Nephron (organoid): ENCODE data around the gene BMPER.

Experiments used
- H3K27ac Mint-ChIP-seq, 3 experiments: 2 replicates each; pipeline ENCODE4 v1.8.0; 2020; ENCODE audit warnings: mixed read lengths in 3 of 3, mild to moderate bottlenecking in 2 of 3, moderate library complexity in 1 of 3
- H3K27me3 Mint-ChIP-seq: 2 replicates; pipeline ENCODE4 v1.8.0; 2021; ENCODE audit warnings: low read depth, mild to moderate bottlenecking, moderate library complexity, mixed read lengths
- H3K36me3 Mint-ChIP-seq: 2 replicates; pipeline ENCODE4 v1.8.0; 2020; ENCODE audit warnings: low read depth, mixed read lengths
- H3K4me1 Mint-ChIP-seq: 2 replicates; pipeline ENCODE4 v1.8.0; 2020; ENCODE audit warnings: mixed read lengths
- H3K4me3 Mint-ChIP-seq, 3 experiments: 2 replicates each; pipeline ENCODE4 v1.8.0; 2020; ENCODE audit warnings: mild to moderate bottlenecking in 3 of 3, mixed read lengths in 3 of 3, moderate library complexity in 2 of 3
- H3K9me3 Mint-ChIP-seq: 2 replicates; pipeline ENCODE4 v1.8.0; 2020; ENCODE audit warnings: mixed read lengths
- CTCF ChIP-seq, 3 experiments: fragments of 200-600 bp; sonication (generic); IDR thresholded peaks; one replicate each; pipeline ENCODE4 v1.5.0; 2021; ENCODE audit warnings: antibody characterized with exemption in 3 of 3; ENCODE audit not compliant: unreplicated experiment in 3 of 3

BMPER gene

GRCh38 chr7:34137176-34137575 is 231.8 kb downstream of the BMPER start:
- no peak for TF ChIP-seq CTCF (IDR thresholded peaks at IDR 0.05; ENCODE audit: unreplicated experiment in 3 of 3)
- Mint-ChIP-seq H3K36me3 (no peaks in the 10 kb centered on the region), H3K4me1 (peaks cover 6% of the 10 kb centered on the region), H3K9me3 (no peaks in the 10 kb centered on the region), H3K27me3 (no peaks in the 10 kb centered on the region), H3K27ac (no peak overlapping the region), H3K4me3 (no peak overlapping the region)

- no peak overlapping the region for H3K27ac Mint-ChIP-seq
- H3K9me3 Mint-ChIP-seq: no peaks in the 10 kb centered on the region
- peaks cover 5% of the 10 kb centered on the region for H3K4me1 Mint-ChIP-seq
Observed at GRCh38 chr7:34138483-34138882, 233.1 kb downstream of the BMPER start.

GRCh38 chr7:34139086-34139485 is 233.7 kb downstream of the BMPER start:
- no peaks in the 10 kb centered on the region for H3K9me3 Mint-ChIP-seq
- H3K27ac Mint-ChIP-seq: no peak overlapping the region
- no peaks in the 10 kb centered on the region for H3K27me3 Mint-ChIP-seq
- no peaks in the 10 kb centered on the region for H3K4me1 Mint-ChIP-seq
- H3K36me3 Mint-ChIP-seq: no peaks in the 10 kb centered on the region
- H3K4me3 Mint-ChIP-seq: no peak overlapping the region
- no peak for TF ChIP-seq CTCF (IDR thresholded peaks at IDR 0.05; ENCODE audit: unreplicated experiment in 3 of 3)

More at GRCh38 chr7:34138483-34138882, 233.1 kb downstream of the BMPER start:
- Mint-ChIP-seq H3K4me3 (no peak overlapping the region), H3K27me3 (no peaks in the 10 kb centered on the region), H3K36me3 (no peaks in the 10 kb centered on the region)
- TF ChIP-seq CTCF (IDR thresholded peaks at IDR 0.05; ENCODE audit: unreplicated experiment in 3 of 3): no peak

- Mint-ChIP-seq H3K27ac (no peak overlapping the region), H3K4me1 (no peaks in the 10 kb centered on the region), H3K9me3 (no peaks in the 10 kb centered on the region), H3K4me3 (no peak overlapping the region), H3K36me3 (no peaks in the 10 kb centered on the region), H3K27me3 (no peaks in the 10 kb centered on the region)
- TF ChIP-seq CTCF (IDR thresholded peaks at IDR 0.05; ENCODE audit: unreplicated experiment in 3 of 3): no peak
Observed at GRCh38 chr7:34140066-34140465, 234.7 kb downstream of the BMPER start.

GRCh38 chr7:34143402-34143801 is 238.1 kb downstream of the BMPER start:
- no peak for TF ChIP-seq CTCF (IDR thresholded peaks at IDR 0.05; ENCODE audit: unreplicated experiment in 3 of 3)
- no peaks in the 10 kb centered on the region for H3K36me3 Mint-ChIP-seq
- no peak overlapping the region for H3K27ac Mint-ChIP-seq
- H3K4me1 Mint-ChIP-seq: no peaks in the 10 kb centered on the region
- no peaks in the 10 kb centered on the region for H3K9me3 Mint-ChIP-seq
- H3K27me3 Mint-ChIP-seq: no peaks in the 10 kb centered on the region
- H3K4me3 Mint-ChIP-seq: no peak overlapping the region

GRCh38 chr7:34145603-34146002 is 240.3 kb downstream of the BMPER start:
- Mint-ChIP-seq H3K27ac (no peak overlapping the region), H3K9me3 (no peaks in the 10 kb centered on the region), H3K36me3 (no peaks in the 10 kb centered on the region), H3K27me3 (no peaks in the 10 kb centered on the region), H3K4me1 (no peaks in the 10 kb centered on the region), H3K4me3 (no peak overlapping the region)
- no peak for TF ChIP-seq CTCF (IDR thresholded peaks at IDR 0.05; ENCODE audit: unreplicated experiment in 3 of 3)
